HG02798 (cell line): ENCODE data around the gene RNF32.
A peak's percentile ranks its signal among the peaks of the same experiment; 100 is the strongest.
"Not testable (repeated sequence)": the region's sequence is repeated elsewhere in the genome, so short reads cannot be mapped to it uniquely, and the experiment has no call there.

Source experiments
- ATAC-seq: cut with Tn5 transposase; IDR thresholded peaks from one replicate; pipeline ENCODE4 v1.9.1; 2021; ENCODE audit warnings: mild to moderate bottlenecking; ENCODE audit not compliant: unreplicated experiment, poor library complexity

The RNF32 gene

GRCh38 chr7:156668130-156668741 is 27.7 kb downstream of the RNF32 start:
- ATAC-seq: no peak

- no peak for ATAC-seq
Measured at GRCh38 chr7:156669035-156669828, 28.7 kb downstream of the RNF32 start.

GRCh38 chr7:156673454-156673853 is 32.9 kb downstream of the RNF32 start:
- no peak for ATAC-seq

GRCh38 chr7:156673902-156674301 is 33.3 kb downstream of the RNF32 start:
- no peak for ATAC-seq

- no peak for ATAC-seq
Measured at GRCh38 chr7:156675721-156676120, 35.1 kb downstream of the RNF32 start.

GRCh38 chr7:156676263-156676662 is 35.7 kb downstream of the RNF32 start:
- ATAC-seq: no peak

- ATAC-seq: no peak
Measured at GRCh38 chr7:156677374-156678054, 36.9 kb downstream of the RNF32 start.

- no peak for ATAC-seq
Measured at GRCh38 chr7:156680281-156680680, 39.7 kb downstream of the RNF32 start.

GRCh38 chr7:156682928-156683327 is 42.4 kb downstream of the RNF32 start:
- ATAC-seq: no peak

- no peak for ATAC-seq
Measured at GRCh38 chr7:156684251-156684650, 43.7 kb downstream of the RNF32 start.

- ATAC-seq: no peak
Measured at GRCh38 chr7:156684661-156685060, 44.1 kb downstream of the RNF32 start.

GRCh38 chr7:156691764-156692163 is 51.2 kb downstream of the RNF32 start:
- no peak for ATAC-seq

GRCh38 chr7:156692849-156693248 is 52.3 kb downstream of the RNF32 start:
- ATAC-seq: no peak

GRCh38 chr7:156693627-156694026 is 53.1 kb downstream of the RNF32 start:
- ATAC-seq: no peak

- ATAC-seq: not testable (repeated sequence)
Measured at GRCh38 chr7:156697283-156697682, 56.7 kb downstream of the RNF32 start.

GRCh38 chr7:156698512-156698911 is 57.9 kb downstream of the RNF32 start:
- ATAC-seq: not testable (repeated sequence)

GRCh38 chr7:156701787-156702186 is 61.2 kb downstream of the RNF32 start:
- not testable (repeated sequence) for ATAC-seq

GRCh38 chr7:156702399-156702798 is 61.8 kb downstream of the RNF32 start:
- no peak for ATAC-seq

- ATAC-seq: no peak
Measured at GRCh38 chr7:156703209-156703608, 62.6 kb downstream of the RNF32 start.

GRCh38 chr7:156703773-156704482 is 63.4 kb downstream of the RNF32 start:
- ATAC-seq: peak; percentile 52
